ENCODE results near the gene CEP131.
"Not testable (repeated sequence)": the region's sequence is repeated elsewhere in the genome, so short reads cannot be mapped to it uniquely, and the experiment has no call there.

- not testable (repeated sequence) for TF ChIP-seq CTCF, POLR2A (IDR thresholded peaks at IDR 0.05)
These were observed 76.6 kb downstream of the CEP131 start for GRCh38 chr17:81146208-81146607.
